ENCODE measurements around the gene TIAM2. TPM values are rescaled to one million over a fixed set of nuclear protein-coding genes. Genes with fewer than 3 reads are reported as not detected.

The TIAM2 gene
- total RNA-seq, 1 donor from 2014 or later: 36.8 TPM

GRCh38 chr6:155276638-155277037 is 281.5 kb downstream of the TIAM2 start:
- Mint-ChIP-seq H3K27me3 (ENCODE audit: low read depth) (no peaks in the 10 kb centered on the region), H3K4me3 (no peak overlapping the region), H3K9me3 (no peaks in the 10 kb centered on the region), H3K27ac (ENCODE audit: unreplicated experiment) (no peak overlapping the region), H3K36me3 (ENCODE audit: low read depth) (peaks cover 12% of the 10 kb centered on the region), H3K4me1 (peaks cover 51% of the 10 kb centered on the region)
- TF ChIP-seq CTCF (conservative IDR thresholded peaks at IDR 0.05): no peak
- no peak for DNase-seq (ENCODE audit: low read depth, low spot score)

- no peak overlapping the region for H3K4me3 Mint-ChIP-seq
- no peak for DNase-seq (ENCODE audit: low read depth, low spot score)
- no peak for TF ChIP-seq CTCF (conservative IDR thresholded peaks at IDR 0.05)
- no peaks in the 10 kb centered on the region for H3K27me3 Mint-ChIP-seq (ENCODE audit: low read depth)
- H3K27ac Mint-ChIP-seq (ENCODE audit: unreplicated experiment): no peak overlapping the region
- no peaks in the 10 kb centered on the region for H3K9me3 Mint-ChIP-seq
- H3K4me1 Mint-ChIP-seq: peaks cover 35% of the 10 kb centered on the region
- peaks cover 10% of the 10 kb centered on the region for H3K36me3 Mint-ChIP-seq (ENCODE audit: low read depth)
Observed at GRCh38 chr6:155278319-155279049, 283.4 kb downstream of the TIAM2 start.

- Mint-ChIP-seq H3K4me1 (peaks cover 16% of the 10 kb centered on the region), H3K36me3 (ENCODE audit: low read depth) (peaks cover 9% of the 10 kb centered on the region), H3K9me3 (no peaks in the 10 kb centered on the region), H3K4me3 (no peak overlapping the region), H3K27me3 (ENCODE audit: low read depth) (no peaks in the 10 kb centered on the region), H3K27ac (ENCODE audit: unreplicated experiment) (no peak overlapping the region)
- DNase-seq (ENCODE audit: low read depth, low spot score): no peak
- TF ChIP-seq CTCF (conservative IDR thresholded peaks at IDR 0.05): no peak
Observed at GRCh38 chr6:155284775-155285174, 289.7 kb downstream of the TIAM2 start.

- no peaks in the 10 kb centered on the region for H3K9me3 Mint-ChIP-seq
- H3K4me3 Mint-ChIP-seq: no peak overlapping the region
- peaks cover 13% of the 10 kb centered on the region for H3K36me3 Mint-ChIP-seq (ENCODE audit: low read depth)
- TF ChIP-seq CTCF (conservative IDR thresholded peaks at IDR 0.05): no peak
- H3K27ac Mint-ChIP-seq (ENCODE audit: unreplicated experiment): no peak overlapping the region
- DNase-seq (ENCODE audit: low read depth, low spot score): no peak
- no peaks in the 10 kb centered on the region for H3K27me3 Mint-ChIP-seq (ENCODE audit: low read depth)
- peaks cover 12% of the 10 kb centered on the region for H3K4me1 Mint-ChIP-seq
Observed at GRCh38 chr6:155287762-155288161, 292.6 kb downstream of the TIAM2 start.

DNA sequence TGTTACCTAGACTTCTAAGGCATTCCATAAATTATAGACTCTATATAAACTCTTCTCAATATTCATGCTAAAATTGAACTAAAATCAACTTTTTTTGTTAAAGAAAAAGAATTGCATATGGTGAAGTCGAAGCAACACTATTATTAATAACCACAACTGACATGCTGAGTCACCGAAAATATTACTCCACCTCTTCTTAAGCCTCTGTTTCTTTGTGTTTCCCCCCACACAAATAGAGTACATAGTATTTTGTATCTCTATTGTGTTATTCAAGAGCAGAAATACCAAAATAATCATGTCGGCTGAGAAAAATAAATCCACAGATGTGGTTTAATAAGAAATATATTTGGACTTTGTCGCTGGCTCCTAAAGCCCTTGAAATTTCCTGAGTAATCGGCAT is 295.4 kb downstream of the TIAM2 start:
- H3K9me3 Mint-ChIP-seq: no peaks in the 10 kb centered on the region
- TF ChIP-seq CTCF (conservative IDR thresholded peaks at IDR 0.05): no peak
- no peak overlapping the region for H3K4me3 Mint-ChIP-seq
- DNase-seq (ENCODE audit: low read depth, low spot score): no peak
- peak overlapping the region; percentile 21 for H3K27ac Mint-ChIP-seq (ENCODE audit: unreplicated experiment)
- H3K36me3 Mint-ChIP-seq (ENCODE audit: low read depth): peaks cover 13% of the 10 kb centered on the region
- H3K27me3 Mint-ChIP-seq (ENCODE audit: low read depth): no peaks in the 10 kb centered on the region
- peaks cover 12% of the 10 kb centered on the region for H3K4me1 Mint-ChIP-seq

Data from neural crest cell (in vitro differentiated cells).